HepG2 (cell line): Measurements from ENCODE around the gene ANTKMT. TPM values are rescaled to one million over a fixed set of nuclear protein-coding genes. Genes with fewer than 3 reads are reported as not detected.
A peak's percentile ranks its signal among the peaks of the same experiment; 100 is the strongest.

Experiments
- EP300 ChIP-seq, 3 experiments: sonication (generic) in 1 of 3; formaldehyde crosslinking in 1 of 3; IDR thresholded peaks; 2 replicates each; pipeline versions ENCODE4 v1.5.1 to v1.6.1; 2011 to 2020; ENCODE audit warnings: low read depth in 2 of 3, low read length in 2 of 3, borderline replicate concordance in 1 of 3, improper control_type of control experiment in 1 of 3, mild to moderate bottlenecking in 1 of 3, missing genetic modification reagents in 1 of 3, moderate library complexity in 1 of 3
- ETS1 ChIP-seq: sonication (generic); formaldehyde crosslinking; IDR thresholded peaks from 2 replicates; pipeline ENCODE4 v1.4.0; 2020; ENCODE audit warnings: missing genetic modification reagents
- HNRNPK ChIP-seq: fragments of 200-400 bp; formaldehyde crosslinking; IDR thresholded peaks from 2 replicates; pipeline ENCODE4 v1.6.1; 2018; ENCODE audit warnings: low read length, low read depth, moderate library complexity, mild to moderate bottlenecking; ENCODE audit not compliant: poor library complexity, severe bottlenecking
- MED8 ChIP-seq: sonication (generic); formaldehyde crosslinking; IDR thresholded peaks from 2 replicates; pipeline ENCODE4 v1.8.1; 2023; ENCODE audit warnings: mild to moderate bottlenecking, missing genetic modification reagents; ENCODE audit not compliant: insufficient replicate concordance
- PHF21A ChIP-seq: sonication (generic); formaldehyde crosslinking; IDR thresholded peaks from 2 replicates; pipeline ENCODE4 v1.5.0; 2020; ENCODE audit warnings: mild to moderate bottlenecking, missing genetic modification reagents
- PTBP1 ChIP-seq: fragments of 200-400 bp; formaldehyde crosslinking; IDR thresholded peaks from 2 replicates; pipeline ENCODE4 v1.6.1; 2018; ENCODE audit warnings: low read length, low read depth; ENCODE audit not compliant: poor library complexity, severe bottlenecking
- SRSF4 ChIP-seq: fragments of 200-400 bp; formaldehyde crosslinking; IDR thresholded peaks from one replicate; pipeline ENCODE4 v1.6.1; 2018; ENCODE audit warnings: mild to moderate bottlenecking, low read depth, low read length, moderate library complexity; ENCODE audit not compliant: poor library complexity, severe bottlenecking
- ZNF12 ChIP-seq: sonication (generic); formaldehyde crosslinking; IDR thresholded peaks from 2 replicates; pipeline ENCODE4 v1.5.0; 2020; ENCODE audit warnings: missing genetic modification reagents
- ZNF143 ChIP-seq: sonication (generic); formaldehyde crosslinking; IDR thresholded peaks from 2 replicates; pipeline ENCODE4 v1.4.0; 2020; ENCODE audit warnings: missing genetic modification reagents
- ZNF282 ChIP-seq: fragments of 450-650 bp; IDR thresholded peaks from 2 replicates; pipeline ENCODE4 v1.6.1; 2018; ENCODE audit not compliant: partially characterized antibody
- ZNF407 ChIP-seq: sonication (generic); formaldehyde crosslinking; IDR thresholded peaks from one replicate; pipeline ENCODE4 v1.5.1; 2020; ENCODE audit warnings: mild to moderate bottlenecking, missing genetic modification reagents; ENCODE audit errors: not compliant biosample characterization
- ZNF496 ChIP-seq: sonication (generic); formaldehyde crosslinking; IDR thresholded peaks from 2 replicates; pipeline ENCODE4 v1.8.1; 2023; ENCODE audit warnings: mild to moderate bottlenecking, moderate library complexity, missing genetic modification reagents; ENCODE audit not compliant: insufficient replicate concordance
- ZNF503 ChIP-seq: sonication (generic); formaldehyde crosslinking; IDR thresholded peaks from 2 replicates; pipeline ENCODE4 v1.4.0; 2020; ENCODE audit warnings: missing genetic modification reagents
- ZNF549 ChIP-seq: sonication (generic); formaldehyde crosslinking; IDR thresholded peaks from 2 replicates; pipeline ENCODE4 v1.5.0; 2020; ENCODE audit warnings: missing genetic modification reagents
- ZSCAN12 ChIP-seq: sonication (generic); formaldehyde crosslinking; IDR thresholded peaks from 2 replicates; pipeline ENCODE4 v1.9.0; 2021; ENCODE audit warnings: mild to moderate bottlenecking, missing genetic modification reagents
- polyA plus RNA-seq, 8 experiments: library from polyadenylated mRNA; depleted of rRNA in 3 of 8; stranded (reverse) in 7 of 8; unstranded in 1 of 8; fragments of >200 nt; fragmentation: Illumina TruSeq in 4 of 8; extraction: Trizol in 4 of 8; gene quantifications; 2 replicates each; pipeline versions ENCODE4 v1.2.1 to v1.2.3, GENCODE V29; 2011 to 2016; ENCODE audit warnings: low read depth in 4 of 8, missing spikeins in 1 of 8, mixed read lengths in 1 of 8; ENCODE audit not compliant: insufficient read depth in 1 of 8
- total RNA-seq, 5 experiments: library from RNA; depleted of rRNA; stranded (reverse); fragments of >200 nt; fragmentation: Illumina TruSeq; extraction: Trizol; gene quantifications; 2 replicates each; pipeline ENCODE4 v1.2.3, GENCODE V29; 2016; ENCODE audit warnings: low read depth in 1 of 5

ANTKMT gene
- total and polyA plus RNA-seq, 2 of the 13 experiments (the other 11 are each of a cell fraction or from before 2014, with no cell fraction given) = 7.5 to 47.8 TPM

- 0 out of 4 replicates have a peak, but pooled peaks of 1 of the 2 experiments have one; percentile 11 for TF ChIP-seq EP300 (IDR thresholded peaks at IDR 0.05; ENCODE audit: low read depth in 2 of 2, low read length in 2 of 2)
- TF ChIP-seq EP300 (CRISPR knock-in tag; IDR thresholded peaks at IDR 0.05; ENCODE audit: borderline replicate concordance) = no peak; the same call in 1 of the 2 replicates
- no peak for TF ChIP-seq ZNF549 (CRISPR knock-in tag)
- TF ChIP-seq ZNF282 = no peak
- TF ChIP-seq SRSF4 = no peak
- TF ChIP-seq ZNF503 (CRISPR knock-in tag) = no peak; the same call in 1 of the 2 replicates
- TF ChIP-seq PTBP1 = no peak
- peak; percentile 72; the same call in 1 of the 2 replicates for TF ChIP-seq PHF21A (CRISPR knock-in tag)
- peak; percentile 18; the same call in 1 of the 2 replicates for TF ChIP-seq ZNF12
- peak; percentile 23; the same call in 1 of the 2 replicates for TF ChIP-seq ZNF143 (CRISPR knock-in tag)
- no peak for TF ChIP-seq ZNF496 (CRISPR knock-in tag)
- peak; percentile 86 for TF ChIP-seq ZNF407
- peak; percentile 66 for TF ChIP-seq HNRNPK
- no peak for TF ChIP-seq MED8 (CRISPR knock-in tag)
- TF ChIP-seq ETS1 (CRISPR knock-in tag) = no peak
- no peak for TF ChIP-seq ZSCAN12 (CRISPR knock-in tag)
Observed at GRCh38 chr16:740764-741505, 20.0 kb downstream of the ANTKMT start, which contains the start of gene CIAO3 (continued).
